ENCODE data around the gene AUTS2.

The AUTS2 gene

GRCh38 chr7:70759674-70760073 is 1161.4 kb downstream of the AUTS2 start:
- DNase-seq = no peak

- DNase-seq = no peak
Observed at GRCh38 chr7:70761711-70762328, 1163.5 kb downstream of the AUTS2 start.

GRCh38 chr7:70762696-70763095 is 1164.4 kb downstream of the AUTS2 start:
- no peak for DNase-seq

GRCh38 chr7:70763961-70764691 is 1165.9 kb downstream of the AUTS2 start:
- DNase-seq = no peak

- DNase-seq = no peak
Observed at GRCh38 chr7:70764701-70765208, 1166.5 kb downstream of the AUTS2 start.

- no peak for DNase-seq
Observed at GRCh38 chr7:70765651-70766050, 1167.4 kb downstream of the AUTS2 start.

GRCh38 chr7:70766109-70766508 is 1167.8 kb downstream of the AUTS2 start:
- DNase-seq = no peak

GRCh38 chr7:70766694-70767093 is 1168.4 kb downstream of the AUTS2 start:
- no peak for DNase-seq

GRCh38 chr7:70770154-70770553 is 1171.9 kb downstream of the AUTS2 start:
- DNase-seq = no peak

GRCh38 chr7:70771451-70771850 is 1173.2 kb downstream of the AUTS2 start:
- no peak for DNase-seq

- DNase-seq = no peak
Observed at GRCh38 chr7:70772891-70773290, 1174.6 kb downstream of the AUTS2 start.

- no peak for DNase-seq
Observed at GRCh38 chr7:70773406-70773805, 1175.1 kb downstream of the AUTS2 start.

- no peak for DNase-seq
Observed at GRCh38 chr7:70774950-70775527, 1176.8 kb downstream of the AUTS2 start.

GRCh38 chr7:70775570-70776156 is 1177.4 kb downstream of the AUTS2 start:
- DNase-seq = no peak

GRCh38 chr7:70776627-70777101 is 1178.4 kb downstream of the AUTS2 start:
- no peak for DNase-seq

- DNase-seq = no peak
Observed at GRCh38 chr7:70777251-70777650, 1179.0 kb downstream of the AUTS2 start.

GRCh38 chr7:70778585-70778984 is 1180.3 kb downstream of the AUTS2 start:
- DNase-seq = no peak

- no peak for DNase-seq
Observed at GRCh38 chr7:70779321-70779720, 1181.0 kb downstream of the AUTS2 start.

- no peak for DNase-seq
Observed at GRCh38 chr7:70781922-70782311, 1183.6 kb downstream of the AUTS2 start.

GRCh38 chr7:70782796-70783195 is 1184.5 kb downstream of the AUTS2 start:
- DNase-seq = no peak

- no peak for DNase-seq
Observed at GRCh38 chr7:70785427-70785826, 1187.2 kb downstream of the AUTS2 start.

- no peak for DNase-seq
Observed at GRCh38 chr7:70786076-70786475, 1187.8 kb downstream of the AUTS2 start.

- DNase-seq = no peak
Observed at GRCh38 chr7:70787286-70787685, 1189.0 kb downstream of the AUTS2 start.

- no peak for DNase-seq
Observed at GRCh38 chr7:70787771-70788170, 1189.5 kb downstream of the AUTS2 start.

Data from GF-D8 (cell line).